IMR-90 (cell line): ENCODE results near the gene MPRIP. TPM values are rescaled to one million over a fixed set of nuclear protein-coding genes. Genes with fewer than 3 reads are reported as not detected.
"Not testable (repeated sequence)": the region's sequence is repeated elsewhere in the genome, so short reads cannot be mapped to it uniquely, and the experiment has no call there.

Experiments
- ATAC-seq: fragments of 200-7000 bp; cut with Tn5 transposase; 2 replicates; pipeline ENCODE4 v1.9.1; 2020; ENCODE audit warnings: low read depth, mild to moderate bottlenecking, moderate library complexity
- BruUV-seq: library from RNA; stranded (reverse); fragments of 400-500 nt; replicated peaks from 2 replicates; lab custom pipeline; 2021; lab: Mats Ljungman, UMichigan
- CTCF ChIA-PET: fragments of 300-600 bp; formaldehyde crosslinking; extraction: SDS; loops from one replicate; lab custom pipeline; 2021; ENCODE audit warnings: antibody characterized with exemption; lab: Yijun Ruan, JAX
- POLR2A ChIA-PET: fragments of 300-600 bp; sonication (Branson Sonifier 250); formaldehyde crosslinking; loops from one replicate; lab custom pipeline; 2022; ENCODE audit warnings: antibody characterized with exemption; ENCODE audit not compliant: unreplicated experiment; lab: Charles Lee
- DNase-seq: peaks from one replicate; pipeline ENCODE4 v3.0.0; 2013
- H2AFZ ChIP-seq: replicated peaks from 2 replicates; pipeline ENCODE3; 2013; ENCODE audit warnings: low read length, mild to moderate bottlenecking; ENCODE audit not compliant: poor library complexity
- H2AK5ac ChIP-seq: 2 replicates; pipeline ENCODE4 v1.6.1; 2013; ENCODE audit warnings: low read depth, low read length, inconsistent platforms
- H2AK9ac ChIP-seq: replicated peaks from 2 replicates; pipeline ENCODE3; 2013; ENCODE audit warnings: mild to moderate bottlenecking, low read depth, low read length, moderate library complexity; ENCODE audit not compliant: poor library complexity
- H2BK120ac ChIP-seq: 2 replicates; pipeline ENCODE4 v1.6.1; 2013; ENCODE audit warnings: low read depth, low read length, inconsistent platforms
- H2BK15ac ChIP-seq: 3 replicates; pipeline ENCODE4 v1.6.1; 2013; ENCODE audit warnings: low read depth, low read length, inconsistent platforms
- H2BK20ac ChIP-seq: 2 replicates; pipeline ENCODE4 v1.6.1; 2013; ENCODE audit warnings: low read depth, mild to moderate bottlenecking, inconsistent platforms, low read length, moderate library complexity
- H2BK5ac ChIP-seq: 2 replicates; pipeline ENCODE4 v1.6.1; 2013; ENCODE audit warnings: mild to moderate bottlenecking, low read depth, low read length, inconsistent platforms; ENCODE audit not compliant: poor library complexity, severe bottlenecking
- H3K14ac ChIP-seq: replicated peaks from 2 replicates; pipeline ENCODE4 v1.6.1; 2013; ENCODE audit warnings: low read depth, low read length, inconsistent platforms
- H3K18ac ChIP-seq: 2 replicates; pipeline ENCODE4 v1.6.1; 2013; ENCODE audit warnings: low read depth, low read length, control low read depth
- H3K23ac ChIP-seq: 2 replicates; pipeline ENCODE4 v1.6.1; 2013; ENCODE audit warnings: low read depth, low read length, inconsistent platforms
- H3K27ac ChIP-seq: 2 replicates; pipeline ENCODE4 v1.5.1; 2013; ENCODE audit warnings: mild to moderate bottlenecking, control low read depth, low read length; ENCODE audit not compliant: insufficient read depth
- H3K27me3 ChIP-seq: 2 replicates; pipeline ENCODE4 v1.6.1; 2013; ENCODE audit warnings: low read length; ENCODE audit not compliant: control insufficient read depth, insufficient read depth
- H3K36me3 ChIP-seq: 2 replicates; pipeline ENCODE4 v1.6.1; 2013; ENCODE audit warnings: low read length, mixed read lengths; ENCODE audit not compliant: control insufficient read depth, insufficient read depth
- H3K4ac ChIP-seq: 2 replicates; pipeline ENCODE4 v1.6.1; 2013; ENCODE audit warnings: low read depth, low read length, inconsistent platforms
- H3K4me1 ChIP-seq: 2 replicates; pipeline ENCODE4 v1.6.1; 2013; ENCODE audit warnings: low read length, mixed read lengths; ENCODE audit not compliant: control insufficient read depth, insufficient read depth
- H3K4me2 ChIP-seq: 2 replicates; pipeline ENCODE4 v1.6.1; 2013; ENCODE audit warnings: low read depth, mild to moderate bottlenecking, control low read depth, low read length, moderate library complexity
- H3K4me3 ChIP-seq: 2 replicates; pipeline ENCODE4 v1.5.1; 2013; ENCODE audit warnings: low read depth, mild to moderate bottlenecking, control low read depth, low read length, moderate library complexity; ENCODE audit not compliant: insufficient read depth
- H3K56ac ChIP-seq: 2 replicates; pipeline ENCODE4 v1.6.1; 2013; ENCODE audit warnings: low read length, inconsistent platforms; ENCODE audit not compliant: insufficient read depth; ENCODE audit errors: extremely low read depth
- H3K79me1 ChIP-seq, 2 experiments: 2 replicates each; pipeline ENCODE4 v1.6.1; 2013; ENCODE audit warnings: low read length in 2 of 2, inconsistent platforms in 1 of 2, low read depth in 1 of 2
- H3K9ac ChIP-seq: 2 replicates; pipeline ENCODE4 v1.6.1; 2013; ENCODE audit warnings: low read depth, low read length, control low read depth
- H3K9me1 ChIP-seq: 2 replicates; pipeline ENCODE4 v1.6.1; 2013; ENCODE audit warnings: low read length, inconsistent platforms; ENCODE audit not compliant: insufficient read depth
- H3K9me3 ChIP-seq: 2 replicates; pipeline ENCODE4 v1.6.1; 2013; ENCODE audit warnings: low read length; ENCODE audit not compliant: control insufficient read depth, insufficient read depth
- H4K20me1 ChIP-seq: 2 replicates; pipeline ENCODE4 v1.6.1; 2013; ENCODE audit warnings: low read length, inconsistent platforms; ENCODE audit not compliant: insufficient read depth
- H4K5ac ChIP-seq: 2 replicates; pipeline ENCODE4 v1.6.1; 2013; ENCODE audit warnings: mild to moderate bottlenecking, low read depth, low read length, control low read depth
- H4K8ac ChIP-seq, 2 experiments: 2 replicates each; pipeline ENCODE4 v1.6.1; 2013; ENCODE audit warnings: low read depth in 2 of 2, low read length in 2 of 2, control low read depth in 1 of 2, inconsistent platforms in 1 of 2
- H4K91ac ChIP-seq: 2 replicates; pipeline ENCODE4 v1.6.1; 2013; ENCODE audit warnings: low read depth, low read length, inconsistent platforms; ENCODE audit not compliant: insufficient read depth
- WGBS, 2 experiments: methylation state at CpG; one replicate each; pipeline versions ENCODE4 v1.1.5 to v1.1.7; 2013; ENCODE audit warnings: missing lambda C conversion rate in 2 of 2; ENCODE audit not compliant: insufficient read length in 1 of 2; ENCODE audit errors: extremely low coverage in 2 of 2; 5-methylcytosine and 5-hydroxymethylcytosine counted together
- dilution Hi-C: fragments of 300-500 bp; cut with HindIII; formaldehyde crosslinking; loops from one replicate; pipeline ENCODE4 v1.14.3; 2018; ENCODE audit warnings: low sequenced_read_pairs; ENCODE audit not compliant: unreplicated experiment
- in situ Hi-C: fragments of 300-500 bp; cut with MboI; formaldehyde crosslinking; loops from 3 replicates; pipeline ENCODE4 v1.14.3; 2019; ENCODE audit warnings: low sequenced_read_pairs, inconsistent platforms, mixed read lengths
- intact Hi-C: fragments of 100-400 bp; cut with micrococcal nuclease; formaldehyde crosslinking; loops from 2 replicates; pipeline ENCODE4 v1.10.0; 2022
- polyA plus RNA-seq, 3 experiments: library from polyadenylated mRNA; depleted of rRNA; stranded (reverse); fragments of >200 nt; gene quantifications; 2 replicates each; pipeline ENCODE4 v1.2.3, GENCODE V29; 2012; ENCODE audit warnings: low replicate concordance in 1 of 3
- total RNA-seq: library from RNA; depleted of rRNA; stranded (reverse); fragments of >200 nt; gene quantifications from 2 replicates; pipeline ENCODE4 v1.2.3, GENCODE V29; 2012

MPRIP gene
- total and polyA plus RNA-seq, 2 of the 4 experiments (the other 2 are of a cell fraction), result 111 to 149 TPM

- H3K27me3 ChIP-seq, H3K14ac ChIP-seq, H2AK5ac ChIP-seq, H3K9ac ChIP-seq, H4K20me1 ChIP-seq, H2BK5ac ChIP-seq, H3K9me1 ChIP-seq, H2BK15ac ChIP-seq, H2BK20ac ChIP-seq, H3K4me2 ChIP-seq, H4K5ac ChIP-seq, H4K8ac ChIP-seq, H3K23ac ChIP-seq, in situ Hi-C loops, dilution Hi-C loops, H3K4me1 ChIP-seq, H2BK120ac ChIP-seq, H4K91ac ChIP-seq, H2AFZ ChIP-seq, H3K18ac ChIP-seq, H3K4ac ChIP-seq, H3K4me3 ChIP-seq, H3K27ac ChIP-seq, H2AK9ac ChIP-seq, H3K56ac ChIP-seq, DNase-seq, ATAC-seq, POLR2A ChIA-PET, intact Hi-C loops, H3K9me3 ChIP-seq: not testable (repeated sequence)
- H3K36me3 ChIP-seq, result peaks cover 48% of the 10 kb centered on the region
- CTCF ChIA-PET, result interaction anchor here (0.6 kb wide), 1 partner anchor 14 kb away, joined by 4 read pairs; no protein-coding TSS in a partner anchor
- TSS peak; percentile 35 for BruUV-seq
- H3K79me1 ChIP-seq, result peaks cover 0 to 23% of the 10 kb centered on the region in 2 experiments; a peak in 3 of 4 replicates
- 100% methylated on average over 2 of the region's 13 CpGs; no CpG with 5 or more reads in 1 of the 2 experiments for WGBS, 2 experiments
Measured at GRCh38 chr17:17184985-17185757, 142.9 kb downstream of the MPRIP start.
